GM12874 (cell line): Measurements from ENCODE around the gene MARCOL.

Source experiments
- CTCF ChIP-seq: IDR thresholded peaks from 2 replicates; pipeline ENCODE4 v1.5.1; 2011; ENCODE audit warnings: low read depth, mild to moderate bottlenecking, control low read depth, low read length, moderate library complexity; ENCODE audit not compliant: insufficient read depth

Gene MARCOL

GRCh38 chr5:148229840-148230239, 8.5 kb upstream of the MARCOL start:
- TF ChIP-seq CTCF = no peak

- TF ChIP-seq CTCF = no peak
Observed at GRCh38 chr5:148230240-148230639, 8.1 kb upstream of the MARCOL start.

GRCh38 chr5:148237785-148238417, 424 bp upstream of the MARCOL start:
- TF ChIP-seq CTCF = no peak

GRCh38 chr5:148248894-148249293, 10.6 kb downstream of the MARCOL start:
- TF ChIP-seq CTCF = no peak

GRCh38 chr5:148255456-148255855, 17.1 kb downstream of the MARCOL start:
- no peak for TF ChIP-seq CTCF

- no peak for TF ChIP-seq CTCF
Observed at GRCh38 chr5:148259288-148259687, 21.0 kb downstream of the MARCOL start.

GRCh38 chr5:148261221-148261620, 22.9 kb downstream of the MARCOL start:
- TF ChIP-seq CTCF = no peak
